NCI-H146 treated with DMSO at 0.1 percent for 48 hours (cell line): ENCODE data around the gene VAMP5.
"Not testable (repeated sequence)": the region's sequence is repeated elsewhere in the genome, so short reads cannot be mapped to it uniquely, and the experiment has no call there.

Source experiments
- DNase-seq: peaks from one replicate; lab custom pipeline; 2025; ENCODE audit not compliant: unreplicated experiment; lab: John Stamatoyannopoulos, UW

The VAMP5 gene

DNA sequence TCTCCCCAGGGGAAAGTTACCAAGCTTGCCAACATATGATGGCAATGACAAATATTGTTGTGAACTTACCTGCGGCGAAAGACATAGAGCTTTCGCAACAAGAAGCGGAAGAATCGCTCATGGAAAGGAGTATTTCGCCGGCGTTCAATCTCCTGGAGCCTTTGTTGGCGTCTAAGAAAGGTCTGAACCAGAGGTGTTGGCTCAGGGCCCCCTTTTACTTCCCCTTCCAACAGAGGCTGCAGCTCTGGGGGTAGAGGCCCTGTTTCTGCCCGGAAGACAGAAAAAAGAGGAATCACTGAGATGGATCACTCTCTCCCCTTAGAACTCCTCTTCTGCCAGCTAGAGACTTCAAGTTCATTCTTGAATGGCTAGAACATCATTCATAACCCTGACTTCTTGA lies 33.7 kb upstream of the VAMP5 start:
- DNase-seq: no peak

DNA sequence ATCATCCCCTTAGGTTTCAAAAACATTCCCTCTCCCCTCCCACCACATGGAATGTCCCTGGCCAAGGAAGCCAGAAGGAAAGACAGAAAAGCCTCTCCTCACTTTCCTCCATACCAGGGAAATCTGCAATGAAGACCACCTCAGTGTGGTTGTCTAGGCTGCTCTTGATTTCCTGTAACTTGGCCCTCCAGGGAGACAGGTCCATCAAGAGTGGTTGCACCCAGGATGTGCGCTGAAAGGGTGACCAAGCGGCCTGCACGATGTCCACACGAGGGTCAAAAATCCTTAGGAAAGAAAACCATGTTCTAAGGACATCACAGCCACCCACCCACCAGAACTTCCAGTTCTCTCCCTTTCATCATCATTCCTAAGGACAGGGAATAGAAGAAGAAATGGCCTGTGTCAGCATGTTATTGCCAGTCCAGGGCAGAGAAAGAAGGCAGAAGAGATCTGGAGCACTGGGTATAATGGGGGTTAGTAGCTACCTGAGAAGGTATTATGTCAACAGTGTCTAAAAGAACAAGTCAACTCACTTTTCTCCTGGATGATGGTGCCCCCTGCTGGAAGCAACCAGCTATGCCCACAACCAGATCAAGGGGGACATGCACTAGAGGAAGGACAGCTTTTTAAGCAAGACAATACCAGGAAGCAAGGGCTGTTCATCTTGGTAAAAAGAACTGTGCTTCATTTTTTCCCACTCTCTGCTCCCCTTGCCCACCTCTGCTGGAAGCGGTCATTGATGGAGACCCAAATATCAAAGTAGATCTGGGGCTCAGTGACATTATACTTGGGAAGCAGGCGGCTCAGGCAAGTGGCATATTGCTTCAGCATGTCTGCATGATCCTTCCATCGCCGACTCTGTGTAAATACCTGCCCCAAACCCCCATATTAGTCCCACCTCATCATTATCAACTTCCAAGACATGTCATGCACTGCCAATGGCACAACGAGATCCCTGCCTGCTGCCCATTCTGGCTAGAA lies 32.2 kb upstream of the VAMP5 start:
- DNase-seq: peak; percentile 59

DNA sequence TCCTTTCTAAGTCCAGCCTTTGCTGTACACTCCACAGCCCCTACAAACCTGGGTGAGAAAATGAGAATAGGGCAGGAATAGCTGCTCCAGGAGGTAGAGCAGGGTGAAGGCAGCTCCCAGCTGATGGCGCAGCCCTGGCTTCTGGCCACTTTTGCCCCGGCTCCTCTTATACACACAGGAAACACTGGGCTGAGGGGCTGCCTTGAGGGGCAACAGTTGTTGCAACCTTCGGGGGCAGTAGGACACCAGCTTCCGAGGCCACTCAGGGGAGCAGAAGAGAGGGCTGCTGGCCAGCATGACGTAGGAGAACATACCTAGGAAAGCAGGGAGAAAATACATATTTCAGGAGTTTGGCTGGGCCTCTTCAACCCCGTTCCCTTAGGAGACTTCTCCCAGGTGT lies 31.0 kb upstream of the VAMP5 start:
- no peak for DNase-seq

DNA sequence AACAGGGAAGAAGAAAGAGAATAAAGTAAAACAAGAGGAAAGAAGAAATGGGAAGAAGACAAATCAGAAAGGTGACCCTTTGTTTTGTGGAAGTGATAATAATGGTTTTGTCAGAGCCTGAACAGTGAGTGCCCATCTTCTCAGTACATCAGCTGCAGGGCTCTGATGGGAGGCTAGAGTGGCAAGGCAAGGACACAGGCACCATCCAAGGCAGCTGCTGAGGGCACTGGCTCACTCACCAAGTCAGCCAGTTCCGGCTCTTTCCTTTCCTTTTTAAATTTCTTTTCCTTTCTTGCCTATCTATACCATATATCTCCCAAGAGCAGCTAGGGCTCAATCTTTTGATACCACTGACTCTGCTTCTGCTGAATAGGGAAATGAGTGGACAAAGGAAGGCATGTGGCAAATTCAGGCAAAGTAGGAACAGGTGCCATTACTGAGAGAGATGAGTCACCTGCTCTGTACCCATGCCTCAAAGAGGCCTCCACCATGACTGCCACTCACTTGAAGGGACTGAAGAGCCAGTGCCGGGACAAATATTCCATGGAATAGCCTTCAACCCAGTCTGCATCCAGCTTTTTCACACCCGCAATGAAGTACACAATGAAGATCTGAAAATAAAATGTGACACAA lies 29.1 kb upstream of the VAMP5 start:
- no peak for DNase-seq

DNA sequence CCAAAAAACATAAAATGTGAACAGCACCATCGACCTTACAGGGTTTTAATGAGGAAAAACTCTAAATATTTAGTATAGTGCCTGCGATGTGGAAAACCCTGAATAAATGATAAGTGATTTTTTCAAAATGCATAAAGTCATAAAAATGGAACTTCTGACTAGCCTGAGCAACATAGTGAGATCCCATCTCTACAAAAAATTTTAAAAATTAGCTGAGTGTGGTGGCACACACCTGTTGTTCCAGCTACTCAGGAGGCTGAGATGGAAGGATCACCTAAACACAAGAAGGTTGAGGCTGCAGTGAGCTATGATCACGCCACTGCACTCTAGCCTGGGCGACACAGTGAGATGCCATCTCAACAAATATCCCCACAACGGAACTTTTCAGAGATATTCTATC lies 27.1 kb upstream of the VAMP5 start:
- DNase-seq: no peak

DNA sequence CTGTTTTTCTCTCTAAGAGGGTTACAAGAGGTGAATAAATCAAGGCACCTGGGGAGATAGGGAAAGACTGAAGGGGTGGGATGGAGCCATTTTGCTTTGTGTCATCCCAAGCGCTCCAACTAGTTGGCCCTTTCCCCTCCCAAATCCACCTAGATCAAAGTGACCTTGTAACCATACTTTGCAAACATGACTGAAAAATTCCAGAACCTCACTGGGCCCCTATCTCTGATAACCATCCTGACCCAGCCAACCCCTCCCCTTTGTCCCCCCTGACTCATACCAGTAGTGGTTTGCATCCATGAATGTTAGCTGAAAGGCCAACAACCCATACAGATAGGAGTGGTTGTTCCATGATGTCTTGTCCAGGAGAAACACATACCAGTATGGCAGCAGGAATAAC lies 26.1 kb upstream of the VAMP5 start:
- no peak for DNase-seq

DNA sequence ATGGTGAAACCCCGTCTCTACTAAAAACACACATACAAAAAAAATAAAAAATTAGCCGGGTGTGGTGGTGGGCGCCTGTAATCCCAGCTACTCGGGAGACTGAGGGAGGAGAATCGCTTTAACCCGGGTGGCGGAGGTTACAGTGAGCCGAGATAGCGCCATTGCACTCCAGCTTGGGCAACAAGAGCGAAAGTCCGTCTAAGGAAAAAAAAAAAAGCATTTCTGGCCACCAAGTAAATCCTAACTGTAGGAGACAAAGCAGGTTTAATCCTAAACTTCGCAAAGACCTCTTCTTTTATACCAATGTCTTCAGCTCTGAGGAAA lies 23.9 kb upstream of the VAMP5 start:
- not testable (repeated sequence) for DNase-seq

DNA sequence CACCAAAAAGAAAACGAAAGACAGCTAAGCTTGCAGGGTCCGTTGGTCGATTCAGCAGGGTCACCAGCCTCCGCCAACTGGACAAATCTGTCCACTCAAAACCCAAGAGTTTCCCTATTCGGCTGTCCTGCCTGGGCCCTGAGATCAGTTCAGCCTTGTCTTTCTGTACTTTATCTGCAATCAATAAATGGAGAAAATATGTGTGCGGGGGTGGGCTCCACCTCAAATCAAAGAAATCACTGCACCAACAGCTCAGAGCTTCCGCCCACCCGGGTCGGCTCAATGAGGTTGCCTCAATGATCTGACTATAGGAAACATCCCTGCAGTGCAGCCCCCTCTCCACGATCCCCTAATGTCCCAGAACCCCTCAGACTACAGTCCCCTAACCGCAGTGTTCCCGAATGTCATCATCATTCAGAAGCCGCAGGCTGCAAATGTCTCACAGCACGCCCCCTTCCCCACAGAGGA lies 23.4 kb upstream of the VAMP5 start:
- DNase-seq: no peak

DNA sequence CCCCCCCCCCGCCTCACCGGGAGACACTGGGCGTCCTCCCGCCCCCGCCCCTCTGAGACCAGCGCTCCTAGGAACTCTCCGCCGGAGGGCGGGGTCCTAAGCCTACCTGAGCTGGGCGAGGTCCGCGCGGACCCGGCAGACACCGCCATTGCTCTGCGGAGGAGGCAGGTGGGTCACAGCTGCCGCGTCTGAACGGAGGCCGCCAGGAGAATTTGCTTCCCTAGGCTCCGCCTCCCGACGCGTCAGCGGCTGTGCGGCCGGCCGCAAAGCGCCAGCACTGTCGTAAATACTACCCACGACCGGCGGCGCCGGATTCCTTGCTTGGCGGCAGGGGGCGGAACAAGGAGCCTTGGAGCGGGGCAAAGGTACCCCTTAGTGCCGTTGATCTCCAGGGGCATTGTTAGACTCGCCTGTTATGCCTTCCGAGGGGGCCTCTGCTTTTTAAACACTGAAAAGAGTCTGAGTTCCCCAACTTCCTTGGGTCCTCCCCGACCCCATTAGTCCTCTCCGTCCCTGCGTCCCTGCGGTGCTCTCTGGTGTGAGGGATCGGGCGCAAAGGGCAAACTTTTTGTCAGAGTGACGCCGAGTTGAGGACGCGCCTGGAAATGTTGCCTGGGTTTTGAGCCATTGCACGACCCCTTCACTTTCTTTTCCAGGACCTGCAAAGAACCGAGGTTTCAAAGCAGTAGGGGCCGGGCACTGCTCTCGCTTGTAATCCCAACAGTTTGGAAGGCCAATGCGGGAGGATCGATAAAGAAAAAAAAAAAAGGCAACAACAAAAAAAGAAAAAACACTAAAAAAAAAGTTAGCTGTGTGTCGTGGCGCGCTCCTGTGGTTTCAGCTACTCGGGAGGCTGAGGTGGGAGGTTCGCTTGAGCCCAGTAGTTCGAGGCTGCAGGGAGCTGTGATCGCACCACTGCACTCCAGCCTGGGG lies 22.7 kb upstream of the VAMP5 start, which contains the start of gene GGCX:
GGCX (minus strand) TSS at position 214 of the 933 bp plus-strand sequence; CDS start at position 149, 65 bp downstream.
- DNase-seq: peak; percentile 89

DNA sequence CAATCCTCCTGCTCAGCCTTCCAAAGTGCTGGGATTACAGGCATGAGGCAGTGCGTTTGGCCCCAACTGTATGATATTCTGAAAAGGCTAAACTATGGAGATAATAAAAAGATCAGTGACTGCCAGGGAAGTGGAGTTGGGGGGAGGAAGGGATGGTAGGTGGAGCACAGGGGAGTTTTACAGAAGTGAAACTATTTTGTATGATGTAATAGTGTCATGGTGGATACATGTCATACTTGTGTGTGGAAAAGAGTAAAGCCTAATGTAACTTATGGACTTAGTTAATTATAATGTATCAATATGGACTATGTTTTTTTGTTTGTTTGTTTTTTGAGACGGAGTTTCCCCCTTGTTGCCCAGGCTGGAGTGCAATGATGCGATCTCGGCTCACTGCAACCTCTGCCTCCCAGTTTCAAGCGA lies 20.1 kb upstream of the VAMP5 start:
- no peak for DNase-seq

DNA sequence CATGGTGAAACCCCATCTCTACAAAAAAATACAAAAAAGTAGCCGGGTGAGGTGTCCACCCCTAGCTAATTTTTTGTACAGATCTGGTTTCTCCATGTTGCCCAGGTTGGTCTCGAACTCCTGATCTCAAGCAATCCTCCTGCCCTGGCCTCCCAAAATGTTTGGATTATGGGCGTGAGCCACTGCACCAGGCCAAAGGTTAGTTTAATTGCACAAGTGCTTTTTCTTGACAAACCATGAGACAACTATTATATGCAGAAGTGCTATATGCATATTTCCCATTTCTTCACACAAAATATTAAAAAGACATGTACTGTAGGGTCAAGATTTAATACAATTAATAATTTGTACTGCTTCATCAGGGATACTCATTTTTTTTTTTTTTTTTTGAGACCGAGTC lies 18.0 kb upstream of the VAMP5 start:
- DNase-seq: no peak

DNA sequence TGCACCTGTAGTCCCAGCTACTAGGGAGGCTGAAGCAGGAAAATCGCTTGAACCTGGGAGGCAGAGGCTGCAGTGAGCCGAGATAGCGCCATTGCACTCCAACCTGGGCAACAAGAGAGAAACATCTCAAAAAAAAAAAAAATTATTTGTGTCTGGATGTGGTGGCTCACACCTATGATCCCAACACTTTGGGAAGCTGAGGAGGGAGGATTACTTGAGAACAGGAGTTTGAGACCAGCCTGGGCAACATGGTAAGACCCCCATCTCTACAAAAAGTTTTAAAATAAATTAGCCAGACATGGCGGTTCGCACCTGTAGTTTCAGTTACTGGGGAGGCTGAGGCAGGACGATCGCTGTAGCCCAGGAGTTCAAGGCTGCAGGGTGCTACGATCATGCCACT lies 8.5 kb upstream of the VAMP5 start:
- DNase-seq: no peak

DNA sequence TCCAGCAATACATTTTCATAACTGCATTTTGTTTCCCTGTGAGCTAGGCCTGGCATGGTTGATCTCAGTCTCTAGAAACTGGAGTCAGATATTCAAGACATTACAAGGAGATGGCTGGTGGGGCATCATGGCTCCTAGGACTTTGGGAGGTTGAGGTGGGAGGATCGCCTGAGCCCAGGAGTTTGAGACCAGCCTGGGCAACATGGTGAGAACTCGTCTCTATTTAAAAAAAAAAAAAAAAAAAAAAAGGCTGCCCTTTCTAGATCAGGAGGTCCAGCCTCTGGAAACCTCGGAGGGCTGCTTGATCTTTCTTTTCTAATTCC lies 7.2 kb upstream of the VAMP5 start:
- no peak for DNase-seq

DNA sequence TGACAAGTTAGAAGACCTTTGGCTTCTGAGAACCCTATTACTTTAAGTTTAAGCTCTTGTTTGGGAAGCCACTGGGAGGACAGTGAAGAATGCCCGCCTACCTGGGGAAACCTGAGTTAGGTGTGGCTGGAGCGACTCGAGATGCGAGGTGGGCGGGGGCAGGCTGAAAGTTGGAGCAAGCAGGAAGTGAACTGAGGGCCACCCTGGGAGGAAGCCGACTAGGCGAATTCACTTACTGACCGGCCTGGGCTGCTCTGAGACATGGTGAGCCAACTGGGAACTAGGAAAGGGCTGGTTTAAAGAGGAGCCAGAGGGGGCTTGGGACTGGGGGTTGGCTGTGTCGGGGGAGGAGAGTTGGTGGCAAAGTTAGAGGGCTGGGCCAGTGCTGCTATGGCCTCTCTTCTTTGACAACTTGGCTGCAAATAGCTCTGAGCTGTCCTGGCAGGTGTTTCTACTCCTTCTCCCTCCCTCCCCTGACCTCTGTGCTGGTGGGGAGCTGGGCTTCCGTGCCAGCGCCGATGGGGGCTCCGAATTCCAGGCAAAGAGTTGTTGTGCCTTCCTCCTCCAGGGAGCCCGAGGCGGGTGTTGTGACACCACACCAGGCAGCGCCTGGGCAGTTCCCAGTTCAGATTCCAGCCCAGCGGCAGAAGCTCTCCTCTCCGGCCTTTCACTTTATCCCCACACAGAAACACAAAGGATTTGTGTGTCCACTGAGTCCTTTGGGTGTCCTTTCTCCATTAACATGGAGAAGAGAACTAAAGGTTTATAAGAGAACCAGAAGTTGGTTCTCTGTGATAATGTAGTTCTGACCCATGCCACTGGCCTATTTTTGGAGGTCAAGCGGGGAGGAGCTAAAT lies 6.6 kb upstream of the VAMP5 start, which contains the start of gene VAMP8:
VAMP8 (plus strand) TSS at position 201 of the 857 bp plus-strand sequence; CDS start at position 262, 61 bp downstream.
- peak; percentile 45 for DNase-seq

DNA sequence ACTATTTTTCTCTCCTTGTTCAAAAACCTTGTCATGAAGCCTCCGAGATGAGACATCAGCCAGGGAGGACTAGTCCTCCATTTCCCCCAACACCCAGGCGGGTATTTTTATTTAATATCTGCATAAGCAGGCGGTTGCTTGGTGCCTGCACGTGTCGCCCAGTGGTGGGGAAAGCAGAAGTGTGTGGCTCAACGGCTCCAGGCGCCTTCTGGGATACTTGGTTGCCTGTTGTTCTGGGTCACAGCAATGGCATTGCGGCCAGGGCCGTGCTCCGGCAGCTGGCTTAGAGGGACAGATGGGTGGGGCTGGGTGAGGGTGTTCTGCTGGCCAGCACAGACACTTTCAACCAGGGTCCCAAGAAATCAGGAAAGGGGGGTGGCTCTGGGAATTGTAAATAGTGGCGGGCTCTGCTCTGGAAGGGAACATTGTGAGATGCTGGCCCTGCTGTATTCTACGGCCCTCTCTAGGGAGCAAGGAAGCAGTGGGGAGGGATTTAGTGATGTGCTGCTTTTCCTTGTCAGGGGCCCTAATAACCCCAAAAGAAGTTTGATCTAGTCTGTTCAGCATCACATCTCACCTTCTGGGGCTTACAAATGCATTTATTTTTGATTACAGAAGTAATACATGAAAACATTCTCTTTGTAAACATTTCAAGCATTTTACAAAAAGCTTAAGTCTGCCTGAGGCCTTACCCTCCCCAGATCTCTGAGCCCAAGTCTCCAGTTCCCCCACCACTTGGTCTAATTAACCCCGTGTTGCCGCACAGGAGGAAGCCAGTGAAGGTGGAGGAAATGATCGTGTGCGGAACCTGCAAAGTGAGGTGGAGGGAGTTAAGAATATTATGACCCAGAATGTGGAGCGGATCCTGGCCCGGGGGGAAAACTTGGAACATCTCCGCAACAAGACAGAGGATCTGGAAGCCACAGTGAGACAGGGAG lies 5.7 kb upstream of the VAMP5 start:
- no peak for DNase-seq

DNA sequence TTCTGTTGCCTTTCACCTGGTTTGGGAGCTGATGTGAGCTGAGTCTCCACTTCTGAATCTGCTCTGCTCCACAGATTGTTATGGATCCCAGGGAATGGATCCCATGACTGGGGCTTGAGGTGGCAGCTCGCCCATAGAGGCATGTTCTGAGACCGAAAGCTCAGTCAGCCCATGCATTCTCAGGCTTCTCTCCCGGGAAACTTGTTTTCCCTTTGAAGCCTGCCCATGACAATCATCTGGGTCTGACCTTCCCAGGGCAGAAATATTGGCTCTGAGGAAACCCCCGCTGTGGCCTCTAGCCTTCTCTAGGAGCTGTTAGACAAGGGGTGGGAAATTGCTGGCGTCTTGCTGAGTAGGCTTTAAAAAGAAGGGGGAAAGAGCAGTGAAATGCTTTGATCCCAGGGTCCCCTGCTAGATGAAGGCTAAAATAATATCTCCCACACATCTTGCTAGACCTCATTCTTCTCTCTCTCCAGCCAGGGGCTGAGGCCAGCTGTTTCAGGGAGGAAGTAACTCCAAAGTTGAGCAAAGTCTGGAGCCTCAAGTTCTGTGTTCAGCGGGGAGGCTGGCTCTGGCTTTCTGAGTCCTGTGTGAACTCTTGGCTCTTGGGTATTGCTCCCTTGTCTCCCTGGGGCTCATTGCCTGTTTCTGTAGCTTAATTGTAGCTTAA lies 4.8 kb upstream of the VAMP5 start:
- no peak for DNase-seq

DNA sequence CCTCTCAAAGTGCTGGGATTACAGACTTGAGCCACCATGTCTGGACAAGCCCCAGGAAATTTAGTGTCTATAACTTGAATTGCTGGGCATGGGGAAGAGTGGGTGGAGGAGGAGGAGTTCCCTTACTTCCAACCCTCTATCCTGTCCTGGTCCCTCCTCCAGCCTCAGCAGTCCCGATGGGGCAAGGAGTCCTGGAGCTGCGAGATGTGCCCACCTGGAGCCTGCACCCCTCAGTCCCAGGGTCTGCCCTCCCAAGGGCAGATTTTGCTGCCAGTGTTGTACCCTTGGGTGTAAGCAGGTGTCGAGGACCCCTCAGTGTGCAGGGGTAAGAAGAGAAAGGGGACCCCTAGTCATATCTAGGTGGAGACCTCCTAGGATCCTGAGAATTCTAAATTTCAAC lies 4.0 kb upstream of the VAMP5 start:
- DNase-seq: no peak

DNA sequence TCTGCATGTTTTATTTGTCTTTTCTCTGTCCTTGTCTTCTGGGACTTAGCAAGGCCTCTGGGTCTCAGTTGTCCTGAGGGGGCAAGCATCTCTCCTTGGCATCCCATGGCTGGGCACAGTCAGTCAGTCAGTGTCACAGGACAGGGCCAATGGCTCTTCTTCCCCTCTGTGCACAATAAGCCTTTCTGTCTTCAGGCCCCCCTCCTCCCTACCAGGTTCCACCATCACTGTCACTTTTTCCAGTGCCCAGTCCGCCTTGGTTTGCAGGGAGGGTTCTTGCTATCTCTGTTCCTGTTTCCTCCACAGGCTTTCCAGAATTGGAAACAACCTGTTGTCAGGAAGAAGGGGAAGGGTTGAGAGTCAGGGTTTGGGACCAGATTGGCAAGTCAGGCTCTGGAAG lies 1.7 kb upstream of the VAMP5 start:
- DNase-seq: no peak
